Activated CD8-positive, alpha-beta T cell treated with anti-CD3 and anti-CD28 coated beads for 36 hours (primary cell): ENCODE data around the gene VAC14. TPM values are rescaled to one million over a fixed set of nuclear protein-coding genes. Genes with fewer than 3 reads are reported as not detected.
A peak's percentile ranks its signal among the peaks of the same experiment; 100 is the strongest.
"Not testable (repeated sequence)": the region's sequence is repeated elsewhere in the genome, so short reads cannot be mapped to it uniquely, and the experiment has no call there.

Experiments
- ATAC-seq: fragments of 200-7000 bp; cut with Tn5 transposase; one replicate; pipeline ENCODE4 v1.10.0; 2021; ENCODE audit warnings: mild to moderate bottlenecking, moderate library complexity
- CTCF ChIA-PET: fragments of 350-600 bp; sonication (Branson Sonifier 250); formaldehyde crosslinking; loops from one replicate; lab custom pipeline; 2021; ENCODE audit warnings: antibody characterized with exemption; lab: Charles Lee
- POLR2A ChIA-PET: fragments of 350-600 bp; sonication (Branson Sonifier 250); formaldehyde crosslinking; loops from one replicate; lab custom pipeline; 2021; ENCODE audit warnings: antibody characterized with exemption; lab: Charles Lee
- DNase-seq: peaks from one replicate; pipeline ENCODE4 v3.0.0-alpha.2; 2020
- H3K27ac Mint-ChIP-seq: one replicate; pipeline ENCODE4 v1.8.0; 2021; ENCODE audit warnings: mild to moderate bottlenecking, mixed read lengths
- H3K27me3 Mint-ChIP-seq: one replicate; pipeline ENCODE4 v1.8.0; 2021; ENCODE audit warnings: mixed read lengths
- H3K36me3 Mint-ChIP-seq: one replicate; pipeline ENCODE4 v1.8.0; 2021; ENCODE audit warnings: low read depth, mixed read lengths
- H3K4me1 Mint-ChIP-seq: one replicate; pipeline ENCODE4 v1.8.0; 2021; ENCODE audit warnings: low read depth, mixed read lengths
- H3K4me3 Mint-ChIP-seq: one replicate; pipeline ENCODE4 v1.8.0; 2021; ENCODE audit warnings: mild to moderate bottlenecking, moderate library complexity, mixed read lengths
- H3K9me3 Mint-ChIP-seq: one replicate; pipeline ENCODE4 v1.8.0; 2021; ENCODE audit warnings: mixed read lengths
- intact Hi-C: fragments of 100-400 bp; cut with micrococcal nuclease; formaldehyde crosslinking; loops from one replicate; pipeline ENCODE4 v1.10.0; 2022
- total RNA-seq, 2 experiments: library from RNA; stranded (reverse); gene quantifications; one replicate each; pipeline ENCODE4 v1.2.3, GENCODE V29; 2021
- TF ChIP-seq, protein P1 (sequence below): fragments of 200-600 bp; IDR thresholded peaks from one replicate; pipeline ENCODE4 v1.8.0; 2022; ENCODE audit warnings: antibody characterized with exemption, mild to moderate bottlenecking

Gene VAC14
- 10 to 100 TPM; 27.6 TPM for total RNA-seq

- POLR2A ChIA-PET: interaction anchor here (0.6 to 1.7 kb wide), 5 partner anchors 8 to 278 kb away, joined by 3 to 5 read pairs (median 4); partner anchors contain the start of gene COG4
- peaks cover 1% of the 10 kb centered on the region for H3K36me3 Mint-ChIP-seq
These were observed at the start of gene VAC14 for GRCh38 chr16:70800781-70801480. Gene VAC14, minus strand, starts transcription at chr16:70801158. Its CDS starts 258 bp downstream, at chr16:70800900.

GRCh38 chr16:70823498-70824118 is 22.6 kb upstream of the VAC14 start:
- ATAC-seq, CTCF ChIA-PET, POLR2A ChIA-PET, DNase-seq, H3K36me3 Mint-ChIP-seq, H3K4me1 Mint-ChIP-seq, H3K9me3 Mint-ChIP-seq, H3K4me3 Mint-ChIP-seq, H3K27ac Mint-ChIP-seq, intact Hi-C loops, H3K27me3 Mint-ChIP-seq: not testable (repeated sequence)

More at GRCh38 chr16:70800781-70801480, at the start of gene VAC14:
- H3K4me3 Mint-ChIP-seq: peak within 1 kb of the TSS; percentile 81
- intact Hi-C loops: no loop called here
- no peaks in the 10 kb centered on the region for H3K9me3 Mint-ChIP-seq
- peak; percentile 98 for ATAC-seq
- H3K27me3 Mint-ChIP-seq: no peaks in the 10 kb centered on the region
- DNase-seq: peak; percentile 98
- CTCF ChIA-PET: interaction anchor here (1.5 kb wide), 1 partner anchor 63 kb away, joined by 4 read pairs; no protein-coding TSS in a partner anchor
- TF ChIP-seq, protein P1, sequence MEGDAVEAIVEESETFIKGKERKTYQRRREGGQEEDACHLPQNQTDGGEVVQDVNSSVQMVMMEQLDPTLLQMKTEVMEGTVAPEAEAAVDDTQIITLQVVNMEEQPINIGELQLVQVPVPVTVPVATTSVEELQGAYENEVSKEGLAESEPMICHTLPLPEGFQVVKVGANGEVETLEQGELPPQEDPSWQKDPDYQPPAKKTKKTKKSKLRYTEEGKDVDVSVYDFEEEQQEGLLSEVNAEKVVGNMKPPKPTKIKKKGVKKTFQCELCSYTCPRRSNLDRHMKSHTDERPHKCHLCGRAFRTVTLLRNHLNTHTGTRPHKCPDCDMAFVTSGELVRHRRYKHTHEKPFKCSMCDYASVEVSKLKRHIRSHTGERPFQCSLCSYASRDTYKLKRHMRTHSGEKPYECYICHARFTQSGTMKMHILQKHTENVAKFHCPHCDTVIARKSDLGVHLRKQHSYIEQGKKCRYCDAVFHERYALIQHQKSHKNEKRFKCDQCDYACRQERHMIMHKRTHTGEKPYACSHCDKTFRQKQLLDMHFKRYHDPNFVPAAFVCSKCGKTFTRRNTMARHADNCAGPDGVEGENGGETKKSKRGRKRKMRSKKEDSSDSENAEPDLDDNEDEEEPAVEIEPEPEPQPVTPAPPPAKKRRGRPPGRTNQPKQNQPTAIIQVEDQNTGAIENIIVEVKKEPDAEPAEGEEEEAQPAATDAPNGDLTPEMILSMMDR: no peak
- peak within 1 kb of the TSS; percentile 80 for H3K27ac Mint-ChIP-seq
- peaks cover 29% of the 10 kb centered on the region for H3K4me1 Mint-ChIP-seq

GRCh38 chr16:70822734-70823133 is 21.8 kb upstream of the VAC14 start:
- intact Hi-C loops, H3K27ac Mint-ChIP-seq, H3K9me3 Mint-ChIP-seq: not testable (repeated sequence)

DNA sequence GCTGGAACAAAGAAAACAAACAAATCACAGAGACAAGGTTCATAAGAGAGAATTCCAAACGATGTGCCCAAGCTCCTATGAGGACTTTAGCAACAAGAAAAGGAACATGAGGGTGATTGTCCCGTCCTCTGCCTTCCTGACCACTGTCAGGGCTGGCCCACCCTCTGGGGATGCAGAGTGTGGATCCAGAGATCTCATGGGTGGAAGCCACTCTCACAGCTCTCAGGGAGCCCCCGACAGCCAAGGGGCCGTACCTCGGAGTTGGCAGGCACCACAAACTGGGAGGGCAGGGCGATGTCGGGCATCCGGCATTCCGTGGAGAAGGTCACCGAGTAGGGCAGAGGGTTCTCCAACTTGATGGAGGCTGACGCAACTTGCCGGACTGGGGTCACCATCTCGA is 17.1 kb upstream of the VAC14 start:
- H3K9me3 Mint-ChIP-seq, ATAC-seq, CTCF ChIA-PET, DNase-seq, intact Hi-C loops, H3K27me3 Mint-ChIP-seq, H3K27ac Mint-ChIP-seq, H3K4me3 Mint-ChIP-seq, H3K36me3 Mint-ChIP-seq, H3K4me1 Mint-ChIP-seq, POLR2A ChIA-PET: not testable (repeated sequence)

More at GRCh38 chr16:70822734-70823133, 21.8 kb upstream of the VAC14 start:
- H3K4me3 Mint-ChIP-seq, H3K36me3 Mint-ChIP-seq, ATAC-seq, CTCF ChIA-PET, H3K27me3 Mint-ChIP-seq, POLR2A ChIA-PET, H3K4me1 Mint-ChIP-seq, DNase-seq: not testable (repeated sequence)

GRCh38 chr16:70809392-70810060 is 8.6 kb upstream of the VAC14 start:
- ChIA-PET CTCF (interaction anchor here (1.2 kb wide), 1 partner anchor 39 kb away, joined by 5 read pairs; no protein-coding TSS in a partner anchor), POLR2A (interaction anchor here (1.1 kb wide), 1 partner anchor 9 kb away, joined by 4 read pairs; the partner anchor contains the start of gene VAC14)
- no peaks in the 10 kb centered on the region for H3K4me1 Mint-ChIP-seq
- no peaks in the 10 kb centered on the region for H3K9me3 Mint-ChIP-seq
- no peak overlapping the region for H3K4me3 Mint-ChIP-seq
- no peaks in the 10 kb centered on the region for H3K36me3 Mint-ChIP-seq
- no peak for ATAC-seq
- intact Hi-C loops: no loop called here
- H3K27me3 Mint-ChIP-seq: peaks cover 18% of the 10 kb centered on the region
- TF ChIP-seq, protein P1: no peak
- DNase-seq: no peak
- no peak overlapping the region for H3K27ac Mint-ChIP-seq

DNA sequence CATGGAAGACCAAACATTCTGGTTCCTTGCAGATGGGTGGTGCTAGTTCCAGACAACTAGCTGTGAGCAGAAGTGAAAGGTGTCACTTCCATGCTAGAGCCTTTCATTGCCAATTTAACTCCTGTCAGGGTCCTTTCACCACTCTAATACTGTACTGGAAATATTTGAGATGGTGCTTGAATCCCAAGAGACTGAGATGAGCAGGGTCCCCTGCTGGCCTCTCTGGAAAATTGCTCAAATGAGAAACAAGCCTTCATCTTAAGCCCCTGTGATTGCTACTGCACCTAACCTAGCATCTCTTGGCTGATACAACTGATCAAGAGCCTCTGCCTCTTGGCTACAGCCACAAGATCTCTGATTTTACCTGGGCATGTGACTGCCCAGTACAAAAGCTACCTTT is 7.4 kb upstream of the VAC14 start:
- H3K36me3 Mint-ChIP-seq: no peaks in the 10 kb centered on the region
- no peak overlapping the region for H3K27ac Mint-ChIP-seq
- H3K9me3 Mint-ChIP-seq: no peaks in the 10 kb centered on the region
- ChIA-PET CTCF (interaction anchor here (1.0 to 1.2 kb wide), 2 partner anchors 38 to 604 kb away, joined by 3 to 5 read pairs; no protein-coding TSS in a partner anchor), POLR2A (no interaction called here)
- TF ChIP-seq, protein P1: no peak
- no peaks in the 10 kb centered on the region for H3K4me1 Mint-ChIP-seq
- intact Hi-C loops: no loop called here
- ATAC-seq: no peak
- no peak for DNase-seq
- H3K4me3 Mint-ChIP-seq: no peak overlapping the region
- peaks cover 18% of the 10 kb centered on the region for H3K27me3 Mint-ChIP-seq
